Neural cell (in vitro differentiated cells): ENCODE data around the gene SNX2.

Source experiments
- EP300 ChIP-seq: fragments of 450-650 bp; conservative IDR thresholded peaks from 2 replicates; pipeline ENCODE4 v1.6.1; 2014; ENCODE audit warnings: antibody characterized with exemption, mild to moderate bottlenecking, moderate library complexity; ENCODE audit not compliant: poor library complexity, severe bottlenecking
- EZH2 ChIP-seq: fragments of 200-600, 300-800 bp; shearing (Covaris generic), sonication (generic); IDR thresholded peaks from 2 replicates; pipeline ENCODE4 v1.6.1; 2014; ENCODE audit warnings: antibody characterized with exemption, low read length, borderline replicate concordance, mild to moderate bottlenecking; ENCODE audit not compliant: insufficient read depth, poor library complexity, severe bottlenecking
- MXI1 ChIP-seq: fragments of 450-650 bp; conservative IDR thresholded peaks from 2 replicates; pipeline ENCODE4 v1.6.1; 2014; ENCODE audit warnings: antibody characterized with exemption, mild to moderate bottlenecking; ENCODE audit not compliant: poor library complexity, severe bottlenecking
- POLR2AphosphoS5 ChIP-seq: IDR thresholded peaks from 2 replicates; pipeline ENCODE4 v1.6.1; 2012
- RAD21 ChIP-seq: fragments of 450-650 bp; conservative IDR thresholded peaks from 2 replicates; pipeline ENCODE4 v1.6.1; 2014; ENCODE audit warnings: antibody characterized with exemption, mild to moderate bottlenecking, moderate library complexity
- SMC3 ChIP-seq: fragments of 450-650 bp; conservative IDR thresholded peaks from 2 replicates; pipeline ENCODE4 v1.6.1; 2014; ENCODE audit warnings: antibody characterized with exemption, mild to moderate bottlenecking, moderate library complexity; ENCODE audit not compliant: poor library complexity
- TAF1 ChIP-seq: IDR thresholded peaks from 2 replicates; pipeline ENCODE4 v1.6.1; 2012; ENCODE audit warnings: low read depth
- TF ChIP-seq, protein P1 (sequence below): fragments of 450-650 bp; IDR thresholded peaks from 2 replicates; pipeline ENCODE4 v1.5.1; 2014; ENCODE audit warnings: antibody characterized with exemption, mild to moderate bottlenecking, moderate library complexity; ENCODE audit not compliant: poor library complexity, severe bottlenecking
- TF ChIP-seq, protein P2 (sequence below): IDR thresholded peaks from 2 replicates; pipeline ENCODE4 v1.6.1; 2012; ENCODE audit warnings: borderline replicate concordance

DNA sequence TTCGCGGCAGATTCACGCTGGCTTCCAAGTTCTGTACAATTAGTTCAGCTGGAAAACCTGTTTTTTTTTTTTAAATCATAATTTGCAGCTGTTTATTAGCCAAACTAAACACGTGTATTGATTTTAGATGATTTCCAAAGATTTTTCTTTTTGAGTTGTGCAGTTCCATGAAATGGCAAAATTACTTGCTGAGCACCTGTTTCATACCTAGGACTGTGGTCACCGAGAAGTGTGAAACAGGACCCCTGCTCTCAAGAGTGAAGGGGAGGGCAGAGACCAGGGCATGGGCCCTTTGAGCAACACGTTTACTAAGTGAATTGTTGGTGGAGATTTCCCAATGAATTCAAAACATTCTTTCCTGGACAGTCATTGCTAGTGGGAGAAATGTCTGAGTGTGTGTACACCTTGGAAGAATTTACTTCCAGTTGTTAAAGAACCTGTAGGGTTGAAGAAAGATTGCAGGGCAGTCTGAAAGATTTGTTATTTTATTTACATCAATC lies 71.2 kb downstream of the SNX2 start:
- TF ChIP-seq, protein P1, sequence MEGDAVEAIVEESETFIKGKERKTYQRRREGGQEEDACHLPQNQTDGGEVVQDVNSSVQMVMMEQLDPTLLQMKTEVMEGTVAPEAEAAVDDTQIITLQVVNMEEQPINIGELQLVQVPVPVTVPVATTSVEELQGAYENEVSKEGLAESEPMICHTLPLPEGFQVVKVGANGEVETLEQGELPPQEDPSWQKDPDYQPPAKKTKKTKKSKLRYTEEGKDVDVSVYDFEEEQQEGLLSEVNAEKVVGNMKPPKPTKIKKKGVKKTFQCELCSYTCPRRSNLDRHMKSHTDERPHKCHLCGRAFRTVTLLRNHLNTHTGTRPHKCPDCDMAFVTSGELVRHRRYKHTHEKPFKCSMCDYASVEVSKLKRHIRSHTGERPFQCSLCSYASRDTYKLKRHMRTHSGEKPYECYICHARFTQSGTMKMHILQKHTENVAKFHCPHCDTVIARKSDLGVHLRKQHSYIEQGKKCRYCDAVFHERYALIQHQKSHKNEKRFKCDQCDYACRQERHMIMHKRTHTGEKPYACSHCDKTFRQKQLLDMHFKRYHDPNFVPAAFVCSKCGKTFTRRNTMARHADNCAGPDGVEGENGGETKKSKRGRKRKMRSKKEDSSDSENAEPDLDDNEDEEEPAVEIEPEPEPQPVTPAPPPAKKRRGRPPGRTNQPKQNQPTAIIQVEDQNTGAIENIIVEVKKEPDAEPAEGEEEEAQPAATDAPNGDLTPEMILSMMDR: no peak
- no peak for TF ChIP-seq TAF1
- TF ChIP-seq SMC3: no peak
- TF ChIP-seq POLR2AphosphoS5: no peak
- no peak for TF ChIP-seq EP300
- TF ChIP-seq, protein P2, sequence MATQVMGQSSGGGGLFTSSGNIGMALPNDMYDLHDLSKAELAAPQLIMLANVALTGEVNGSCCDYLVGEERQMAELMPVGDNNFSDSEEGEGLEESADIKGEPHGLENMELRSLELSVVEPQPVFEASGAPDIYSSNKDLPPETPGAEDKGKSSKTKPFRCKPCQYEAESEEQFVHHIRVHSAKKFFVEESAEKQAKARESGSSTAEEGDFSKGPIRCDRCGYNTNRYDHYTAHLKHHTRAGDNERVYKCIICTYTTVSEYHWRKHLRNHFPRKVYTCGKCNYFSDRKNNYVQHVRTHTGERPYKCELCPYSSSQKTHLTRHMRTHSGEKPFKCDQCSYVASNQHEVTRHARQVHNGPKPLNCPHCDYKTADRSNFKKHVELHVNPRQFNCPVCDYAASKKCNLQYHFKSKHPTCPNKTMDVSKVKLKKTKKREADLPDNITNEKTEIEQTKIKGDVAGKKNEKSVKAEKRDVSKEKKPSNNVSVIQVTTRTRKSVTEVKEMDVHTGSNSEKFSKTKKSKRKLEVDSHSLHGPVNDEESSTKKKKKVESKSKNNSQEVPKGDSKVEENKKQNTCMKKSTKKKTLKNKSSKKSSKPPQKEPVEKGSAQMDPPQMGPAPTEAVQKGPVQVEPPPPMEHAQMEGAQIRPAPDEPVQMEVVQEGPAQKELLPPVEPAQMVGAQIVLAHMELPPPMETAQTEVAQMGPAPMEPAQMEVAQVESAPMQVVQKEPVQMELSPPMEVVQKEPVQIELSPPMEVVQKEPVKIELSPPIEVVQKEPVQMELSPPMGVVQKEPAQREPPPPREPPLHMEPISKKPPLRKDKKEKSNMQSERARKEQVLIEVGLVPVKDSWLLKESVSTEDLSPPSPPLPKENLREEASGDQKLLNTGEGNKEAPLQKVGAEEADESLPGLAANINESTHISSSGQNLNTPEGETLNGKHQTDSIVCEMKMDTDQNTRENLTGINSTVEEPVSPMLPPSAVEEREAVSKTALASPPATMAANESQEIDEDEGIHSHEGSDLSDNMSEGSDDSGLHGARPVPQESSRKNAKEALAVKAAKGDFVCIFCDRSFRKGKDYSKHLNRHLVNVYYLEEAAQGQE: no peak
- no peak for TF ChIP-seq RAD21
- TF ChIP-seq EZH2: no peak
- TF ChIP-seq MXI1: no peak
